ENCODE measurements around the gene TSPAN1. TPM values are rescaled to one million over a fixed set of nuclear protein-coding genes. Genes with fewer than 3 reads are reported as not detected.

Gene TSPAN1
- total RNA-seq, 2 experiments from 2014 or later = not detected

DNA sequence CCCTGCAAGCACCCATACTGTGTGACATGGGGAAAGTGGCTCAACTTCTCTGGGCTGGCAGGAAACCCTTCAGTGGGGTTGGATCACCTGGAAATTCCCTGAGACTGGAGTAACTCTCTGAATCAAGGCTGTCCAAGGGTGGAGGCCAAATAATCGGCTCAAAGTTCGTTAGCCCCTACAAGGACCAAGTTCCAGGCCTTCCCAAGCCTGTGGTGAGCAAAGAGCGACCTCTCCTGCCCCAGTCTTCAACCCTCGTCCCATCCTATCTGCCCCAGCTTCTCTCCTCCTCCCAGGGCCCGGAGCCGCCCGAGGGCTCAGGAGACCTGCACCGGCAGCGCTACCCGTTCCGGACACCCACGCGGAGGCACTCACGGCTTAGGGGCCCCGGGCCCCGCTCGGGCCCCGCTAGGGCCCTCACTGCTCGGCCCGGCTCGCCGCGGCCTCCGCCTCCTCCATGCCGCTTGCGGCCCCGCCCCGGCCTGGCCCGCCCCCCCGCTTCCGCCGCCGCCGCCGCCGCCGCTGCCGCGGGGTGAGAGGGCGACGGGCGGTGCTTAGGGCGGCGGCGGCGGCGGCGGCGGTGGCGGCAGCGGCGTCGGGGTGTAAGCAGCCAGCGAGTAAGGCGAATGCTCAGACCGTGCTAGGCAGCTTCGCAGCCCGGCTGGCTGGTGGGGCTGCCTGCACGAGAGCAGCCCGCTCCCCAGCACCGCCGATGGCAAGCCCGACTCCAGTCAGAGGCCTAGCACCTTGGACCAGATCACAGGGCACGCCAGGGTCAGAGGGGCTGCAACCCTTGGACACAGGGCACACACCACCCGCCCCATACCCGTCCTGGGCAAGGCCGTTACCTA lies 23.3 kb downstream of the TSPAN1 start, which contains the start of gene POMGNT1:
Gene POMGNT1 (minus strand): TSS at position 471 of the 848 bp plus-strand sequence. CDS start 613 bp downstream, outside the sequence.
- Mint-ChIP-seq H3K27me3 (peaks cover 2% of the 10 kb centered on the region), H3K4me3 (peak within 1 kb of the TSS; percentile 78), H3K36me3 (ENCODE audit: low read depth) (no peaks in the 10 kb centered on the region), H3K4me1 (peaks cover 28% of the 10 kb centered on the region), H3K27ac (peak within 1 kb of the TSS; percentile 44), H3K9me3 (no peaks in the 10 kb centered on the region)
- CTCF ChIA-PET = interaction anchor here (0.8 to 2.8 kb wide), 3 partner anchors 21 to 162 kb away, joined by 3 to 20 read pairs (median 3); no protein-coding TSS in a partner anchor
- peak; percentile 85 for DNase-seq
- POLR2A ChIA-PET = interaction anchor here (0.5 to 2.1 kb wide), 8 partner anchors 9 to 400 kb away, joined by 3 to 13 read pairs (median 3); partner anchors contain the start of genes LRRC41 and UQCRH

DNA sequence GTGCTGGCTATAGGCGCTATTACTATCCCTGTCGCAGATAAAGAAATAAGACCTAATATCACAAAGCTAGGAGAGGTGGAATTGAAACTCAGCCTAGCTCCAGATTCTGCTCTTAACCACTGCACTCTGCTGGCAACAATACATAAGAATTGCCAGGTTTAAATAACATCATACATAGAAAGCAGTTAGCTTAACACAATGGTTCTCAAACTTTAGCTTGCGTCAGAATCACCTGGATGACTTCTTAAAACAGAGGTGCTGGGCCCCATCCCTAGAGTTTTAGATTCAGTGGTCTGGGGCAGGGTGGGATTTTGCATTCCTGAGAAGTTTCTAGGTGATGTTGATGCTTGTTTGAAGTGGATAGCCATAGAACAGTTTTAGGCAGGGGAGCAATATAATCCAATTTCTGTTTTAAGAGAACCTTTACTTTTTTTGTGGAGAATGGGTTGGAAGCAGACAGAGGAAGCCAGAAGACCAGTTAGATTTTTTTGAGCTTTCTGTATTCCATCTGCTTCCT lies 24.4 kb downstream of the TSPAN1 start:
- no peak overlapping the region for H3K27ac Mint-ChIP-seq
- DNase-seq = no peak
- H3K4me1 Mint-ChIP-seq = peaks cover 29% of the 10 kb centered on the region
- no peaks in the 10 kb centered on the region for H3K36me3 Mint-ChIP-seq (ENCODE audit: low read depth)
- H3K9me3 Mint-ChIP-seq = no peaks in the 10 kb centered on the region
- H3K4me3 Mint-ChIP-seq = peak overlapping the region; percentile 76
- ChIA-PET CTCF (interaction anchor here (0.5 to 2.8 kb wide), 6 partner anchors 20 to 699 kb away, joined by 3 to 20 read pairs (median 3); no protein-coding TSS in a partner anchor), POLR2A (interaction anchor here (0.6 to 2.1 kb wide), 2 partner anchors 32 to 68 kb away, joined by 3 to 13 read pairs; no protein-coding TSS in a partner anchor)
- H3K27me3 Mint-ChIP-seq = peaks cover 2% of the 10 kb centered on the region

DNA sequence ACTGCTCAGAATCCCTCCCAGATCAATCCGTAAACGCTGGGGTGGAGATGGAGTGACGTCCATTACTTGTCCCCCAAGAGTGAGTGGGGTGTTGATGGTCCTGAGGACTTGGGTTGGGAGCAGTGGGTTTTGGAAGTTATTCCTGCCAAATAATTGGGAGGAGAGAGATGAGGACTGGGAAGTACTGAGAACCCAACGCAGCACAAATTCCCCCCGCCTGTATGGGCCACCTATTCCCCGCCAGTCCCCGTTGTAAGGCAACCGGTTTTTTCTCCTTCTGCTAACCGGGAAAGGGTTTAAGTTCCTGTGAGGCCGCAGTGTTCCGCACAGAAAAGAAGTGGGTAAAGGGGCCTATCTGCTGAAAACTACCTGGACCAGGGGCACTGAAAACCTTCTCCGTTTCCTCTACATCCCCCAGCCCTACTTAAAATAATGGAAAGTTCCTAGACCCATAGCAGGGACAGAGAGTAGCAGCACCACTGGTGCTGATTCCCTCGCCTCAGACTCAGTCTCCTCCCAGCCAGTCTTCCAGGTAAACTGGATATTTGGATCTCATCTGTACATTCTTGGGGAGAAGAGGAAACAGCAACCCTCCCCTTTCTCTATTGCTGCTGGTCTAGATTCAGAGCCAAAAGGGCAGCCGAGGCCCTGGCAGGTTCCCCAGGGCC lies 29.0 kb downstream of the TSPAN1 start:
- no peak for DNase-seq
- Mint-ChIP-seq H3K27ac (no peak overlapping the region), H3K36me3 (ENCODE audit: low read depth) (no peaks in the 10 kb centered on the region), H3K4me3 (no peak overlapping the region), H3K4me1 (peaks cover 16% of the 10 kb centered on the region), H3K9me3 (no peaks in the 10 kb centered on the region), H3K27me3 (peaks cover 2% of the 10 kb centered on the region)
- ChIA-PET POLR2A (no interaction called here), CTCF (interaction anchor here (1.3 to 1.5 kb wide), 2 partner anchors 16 to 19 kb away, joined by 3 read pairs; no protein-coding TSS in a partner anchor)

DNA sequence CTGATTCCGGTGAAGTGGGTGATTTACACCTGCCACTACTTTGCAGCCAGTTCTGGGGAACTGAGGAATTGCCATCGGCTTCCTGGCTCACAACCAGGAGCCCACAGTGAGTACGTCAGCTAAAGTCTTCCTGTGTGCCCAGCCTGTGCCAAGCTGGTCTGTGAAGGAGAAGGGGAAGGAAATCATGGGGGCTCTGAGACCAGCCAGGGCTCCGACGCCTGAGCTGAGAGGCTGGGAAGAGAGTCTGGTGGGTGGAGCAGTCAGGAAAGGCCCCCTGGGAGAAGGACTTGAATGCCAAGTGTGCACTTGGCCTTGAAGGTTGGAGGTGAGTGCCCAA lies 29.5 kb downstream of the TSPAN1 start:
- ChIA-PET POLR2A (no interaction called here), CTCF (no interaction called here)
- DNase-seq = no peak
- Mint-ChIP-seq H3K9me3 (no peaks in the 10 kb centered on the region), H3K36me3 (ENCODE audit: low read depth) (no peaks in the 10 kb centered on the region), H3K27me3 (peaks cover 2% of the 10 kb centered on the region), H3K4me1 (peaks cover 12% of the 10 kb centered on the region), H3K27ac (no peak overlapping the region), H3K4me3 (no peak overlapping the region)

- POLR2A ChIA-PET = no interaction called here
- no peaks in the 10 kb centered on the region for H3K9me3 Mint-ChIP-seq
- peaks cover 2% of the 10 kb centered on the region for H3K27me3 Mint-ChIP-seq
- DNase-seq = no peak
- no peak overlapping the region for H3K27ac Mint-ChIP-seq
- H3K4me3 Mint-ChIP-seq = no peak overlapping the region
- CTCF ChIA-PET = no interaction called here
- H3K4me1 Mint-ChIP-seq = peaks cover 9% of the 10 kb centered on the region
- H3K36me3 Mint-ChIP-seq (ENCODE audit: low read depth) = no peaks in the 10 kb centered on the region
Observed at GRCh38 chr1:46205141-46205540, 30.3 kb downstream of the TSPAN1 start.

- Mint-ChIP-seq H3K27me3 (peaks cover 2% of the 10 kb centered on the region), H3K4me1 (peaks cover 7% of the 10 kb centered on the region), H3K27ac (no peak overlapping the region), H3K4me3 (no peak overlapping the region), H3K36me3 (ENCODE audit: low read depth) (no peaks in the 10 kb centered on the region), H3K9me3 (no peaks in the 10 kb centered on the region)
- DNase-seq = no peak
- ChIA-PET POLR2A (interaction anchor here (1.8 kb wide), 1 partner anchor 8 kb away, joined by 4 read pairs; the partner anchor contains the start of gene POMGNT1), CTCF (interaction anchor here (1.2 kb wide), 1 partner anchor 18 kb away, joined by 4 read pairs; no protein-coding TSS in a partner anchor)
Observed at GRCh38 chr1:46205791-46206190, 30.9 kb downstream of the TSPAN1 start.

- no peak for DNase-seq
- ChIA-PET CTCF (interaction anchor here (1.2 kb wide), 1 partner anchor 17 kb away, joined by 4 read pairs; no protein-coding TSS in a partner anchor), POLR2A (interaction anchor here (1.8 kb wide), 1 partner anchor 8 kb away, joined by 4 read pairs; the partner anchor contains the start of gene POMGNT1)
- Mint-ChIP-seq H3K9me3 (no peaks in the 10 kb centered on the region), H3K36me3 (ENCODE audit: low read depth) (no peaks in the 10 kb centered on the region), H3K4me3 (no peak overlapping the region), H3K27ac (no peak overlapping the region), H3K4me1 (peaks cover 7% of the 10 kb centered on the region), H3K27me3 (peaks cover 2% of the 10 kb centered on the region)
Observed at GRCh38 chr1:46206399-46206798, 31.5 kb downstream of the TSPAN1 start.

DNA sequence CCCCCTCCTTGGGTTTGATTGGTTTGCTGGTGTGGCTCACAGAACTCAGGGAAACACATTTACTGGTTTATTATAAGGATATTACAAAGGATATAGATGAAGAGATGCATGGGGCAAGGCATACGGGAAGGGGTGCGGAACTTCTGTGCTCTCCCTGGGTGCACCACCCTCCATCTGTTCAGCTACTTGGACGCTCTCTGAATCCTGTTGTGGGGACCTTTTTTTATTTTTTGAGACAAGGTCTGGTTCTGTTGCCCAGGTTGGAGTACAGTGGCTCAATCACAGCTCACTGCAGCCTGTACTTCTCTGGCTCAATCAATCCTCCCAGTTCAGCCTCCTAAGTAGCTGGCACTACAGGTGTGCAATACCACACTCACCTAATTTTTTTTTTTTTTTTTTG lies 35.7 kb downstream of the TSPAN1 start:
- no peaks in the 10 kb centered on the region for H3K4me1 Mint-ChIP-seq
- ChIA-PET POLR2A (no interaction called here), CTCF (interaction anchor here (0.9 kb wide), 1 partner anchor 13 kb away, joined by 5 read pairs; no protein-coding TSS in a partner anchor)
- H3K27me3 Mint-ChIP-seq = peaks cover 3% of the 10 kb centered on the region
- H3K9me3 Mint-ChIP-seq = no peaks in the 10 kb centered on the region
- DNase-seq = no peak
- no peak overlapping the region for H3K27ac Mint-ChIP-seq
- H3K36me3 Mint-ChIP-seq (ENCODE audit: low read depth) = no peaks in the 10 kb centered on the region
- no peak overlapping the region for H3K4me3 Mint-ChIP-seq

DNA sequence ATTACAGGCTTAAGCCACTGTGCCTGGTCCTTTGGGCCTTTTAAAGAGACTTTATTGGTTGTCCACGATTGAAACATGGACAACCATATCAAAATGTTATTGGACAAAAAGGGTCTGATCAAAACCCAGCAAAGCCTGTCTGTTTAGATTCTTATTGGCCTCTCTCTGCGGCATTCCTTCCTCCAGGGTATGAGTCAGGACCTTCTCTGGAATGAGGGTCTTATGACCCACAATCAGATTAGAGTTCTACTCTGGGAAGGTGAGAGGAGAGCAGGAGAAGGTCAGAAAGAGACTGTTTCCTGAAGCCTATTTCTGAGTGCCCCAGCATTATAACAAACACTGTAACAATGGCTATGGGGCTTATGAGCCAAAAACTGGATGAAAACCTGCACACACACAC lies 36.2 kb downstream of the TSPAN1 start:
- CTCF ChIA-PET = no interaction called here
- no peaks in the 10 kb centered on the region for H3K36me3 Mint-ChIP-seq (ENCODE audit: low read depth)
- POLR2A ChIA-PET = no interaction called here
- no peak for DNase-seq
- no peaks in the 10 kb centered on the region for H3K4me1 Mint-ChIP-seq
- H3K9me3 Mint-ChIP-seq = no peaks in the 10 kb centered on the region
- peaks cover 3% of the 10 kb centered on the region for H3K27me3 Mint-ChIP-seq
- H3K4me3 Mint-ChIP-seq = no peak overlapping the region
- H3K27ac Mint-ChIP-seq = no peak overlapping the region

GRCh38 chr1:46215504-46215903 lies 40.6 kb downstream of the TSPAN1 start:
- CTCF ChIA-PET = interaction anchor here (1.1 kb wide), 1 partner anchor 10 kb away, joined by 3 read pairs; no protein-coding TSS in a partner anchor

DNA sequence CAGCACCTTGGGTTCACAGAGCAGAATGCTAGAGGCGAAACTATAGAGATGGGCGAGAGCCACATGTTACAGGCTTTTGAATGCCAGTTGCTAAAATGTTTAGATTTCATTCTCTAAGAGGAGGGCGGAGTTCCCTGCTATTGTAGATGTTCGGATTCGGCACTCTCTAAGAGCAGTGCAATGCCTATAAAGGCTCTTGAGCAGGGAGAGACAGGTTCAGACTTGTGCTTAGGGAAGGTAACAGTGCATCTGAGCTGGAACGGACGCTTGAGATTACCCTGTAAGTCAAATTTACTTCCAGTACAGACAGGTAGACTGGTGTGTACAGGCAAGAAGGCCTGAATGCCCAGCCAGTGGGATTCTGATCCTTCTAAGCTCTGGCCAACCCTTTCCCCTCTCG lies 43.6 kb downstream of the TSPAN1 start:
- peaks cover 11% of the 10 kb centered on the region for H3K27me3 Mint-ChIP-seq
- POLR2A ChIA-PET = no interaction called here
- no peak overlapping the region for H3K27ac Mint-ChIP-seq
- no peak overlapping the region for H3K4me3 Mint-ChIP-seq
- H3K9me3 Mint-ChIP-seq = no peaks in the 10 kb centered on the region
- H3K36me3 Mint-ChIP-seq (ENCODE audit: low read depth) = no peaks in the 10 kb centered on the region
- DNase-seq = no peak
- no peaks in the 10 kb centered on the region for H3K4me1 Mint-ChIP-seq
- CTCF ChIA-PET = interaction anchor here (1.1 kb wide), 1 partner anchor 19 kb away, joined by 3 read pairs; no protein-coding TSS in a partner anchor

More at GRCh38 chr1:46215504-46215903, 40.6 kb downstream of the TSPAN1 start:
- no peaks in the 10 kb centered on the region for H3K36me3 Mint-ChIP-seq (ENCODE audit: low read depth)
- DNase-seq = no peak
- POLR2A ChIA-PET = no interaction called here
- no peaks in the 10 kb centered on the region for H3K9me3 Mint-ChIP-seq
- peaks cover 11% of the 10 kb centered on the region for H3K27me3 Mint-ChIP-seq
- H3K4me1 Mint-ChIP-seq = no peaks in the 10 kb centered on the region
- no peak overlapping the region for H3K4me3 Mint-ChIP-seq
- no peak overlapping the region for H3K27ac Mint-ChIP-seq

DNA sequence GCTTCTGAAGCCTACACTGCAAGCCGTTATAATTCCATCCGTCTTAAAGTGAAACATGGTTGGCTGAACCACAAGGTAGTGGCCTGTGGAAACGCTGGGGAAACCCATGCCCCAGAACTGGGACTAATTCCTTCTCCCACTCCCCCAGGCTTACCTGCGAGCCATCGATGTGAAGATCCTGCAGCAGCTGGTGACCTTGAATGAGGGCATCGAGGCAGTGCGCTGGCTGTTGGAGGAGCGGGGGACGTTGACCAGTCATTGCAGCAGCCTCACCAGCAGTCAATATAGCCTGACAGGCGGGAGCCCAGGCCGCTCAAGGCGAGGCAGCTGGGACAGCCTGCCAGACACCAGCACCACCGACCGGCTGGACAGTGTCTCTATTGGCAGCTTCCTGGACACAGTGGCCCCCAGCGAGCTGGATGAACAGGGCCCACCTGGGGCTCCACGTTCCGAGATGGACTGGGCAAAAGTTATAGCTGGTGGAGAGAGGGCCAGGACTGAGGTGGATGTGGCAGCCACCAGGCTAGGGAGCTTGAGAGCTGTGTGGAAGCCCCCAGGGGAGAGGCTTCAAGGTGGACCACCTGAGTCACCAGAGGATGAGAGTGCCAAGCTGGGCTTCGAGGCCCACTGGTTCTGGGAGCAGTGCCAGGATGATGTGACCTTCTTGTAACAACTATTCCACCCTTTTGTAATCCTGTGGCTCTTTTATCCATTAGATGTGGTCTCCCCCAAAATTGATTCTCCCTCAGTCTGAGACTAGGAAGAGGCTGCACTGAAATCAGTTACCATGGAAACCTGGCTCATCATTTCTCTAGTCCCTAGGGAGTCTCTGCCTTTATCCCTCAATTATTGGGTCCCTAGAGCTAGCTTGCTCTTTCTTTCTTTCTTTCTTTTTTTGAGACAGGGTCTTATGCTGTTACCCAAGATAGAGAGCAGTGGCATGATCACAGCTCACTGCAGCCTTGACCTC lies 44.9 kb downstream of the TSPAN1 start:
- Mint-ChIP-seq H3K27ac (no peak overlapping the region), H3K27me3 (peaks cover 11% of the 10 kb centered on the region), H3K4me1 (peaks cover 2% of the 10 kb centered on the region), H3K4me3 (no peak overlapping the region), H3K9me3 (no peaks in the 10 kb centered on the region), H3K36me3 (ENCODE audit: low read depth) (no peaks in the 10 kb centered on the region)
- ChIA-PET POLR2A (no interaction called here), CTCF (interaction anchor here (0.5 to 1.4 kb wide), 5 partner anchors 17 to 187 kb away, joined by 3 to 4 read pairs (median 3); partner anchors contain the start of gene LURAP1)
- no peak for DNase-seq

Data from activated CD4-positive, alpha-beta memory T cell treated with anti-CD3 and anti-CD28 coated beads, Interleukin-2, amount 10 ng/mL, durations not matched to agents 7 days and 5 days (primary cell).